ENCODE data around the gene NAPSA. TPM values are rescaled to one million over a fixed set of nuclear protein-coding genes. Genes with fewer than 3 reads are reported as not detected.
A peak's percentile ranks its signal among the peaks of the same experiment; 100 is the strongest.

NAPSA gene
- total RNA-seq, 1 donor from 2014 or later = not detected

- Histone ChIP-seq H3K9ac (ENCODE audit: low read length) (no peak overlapping the region), H3K4me3 (ENCODE audit: insufficient read depth, low read depth, low read length) (no peak overlapping the region), H3K27me3 (ENCODE audit: insufficient read depth, low read length) (no peaks in the 10 kb centered on the region), H3K4me1 (ENCODE audit: insufficient read depth, low read length) (no peaks in the 10 kb centered on the region), H3K4me2 (ENCODE audit: low read length) (no peak overlapping the region), H3K36me3 (ENCODE audit: insufficient read depth, low read length) (no peaks in the 10 kb centered on the region), H2AFZ (ENCODE audit: low read depth, low read length) (no peak overlapping the region), H3K9me3 (ENCODE audit: insufficient read depth, low read depth, low read length) (no peaks in the 10 kb centered on the region), H3K27ac (ENCODE audit: low read depth, low read length) (no peak overlapping the region), H4K20me1 (ENCODE audit: insufficient read depth, low read length) (peaks cover 2% of the 10 kb centered on the region), H3K79me2 (ENCODE audit: insufficient read depth, low read length) (no peaks in the 10 kb centered on the region)
- H3K27ac Mint-ChIP-seq (ENCODE audit: unreplicated experiment) = no peak overlapping the region
- no peaks in the 10 kb centered on the region for H3K9me3 Mint-ChIP-seq (ENCODE audit: unreplicated experiment)
- FAIRE-seq (no peak), DNase-seq (ENCODE audit: low read depth) (no peak)
- no peak for TF ChIP-seq EZH2 (IDR thresholded peaks at IDR 0.05; ENCODE audit: insufficient read depth, low read length)
- TF ChIP-seq, protein P1, sequence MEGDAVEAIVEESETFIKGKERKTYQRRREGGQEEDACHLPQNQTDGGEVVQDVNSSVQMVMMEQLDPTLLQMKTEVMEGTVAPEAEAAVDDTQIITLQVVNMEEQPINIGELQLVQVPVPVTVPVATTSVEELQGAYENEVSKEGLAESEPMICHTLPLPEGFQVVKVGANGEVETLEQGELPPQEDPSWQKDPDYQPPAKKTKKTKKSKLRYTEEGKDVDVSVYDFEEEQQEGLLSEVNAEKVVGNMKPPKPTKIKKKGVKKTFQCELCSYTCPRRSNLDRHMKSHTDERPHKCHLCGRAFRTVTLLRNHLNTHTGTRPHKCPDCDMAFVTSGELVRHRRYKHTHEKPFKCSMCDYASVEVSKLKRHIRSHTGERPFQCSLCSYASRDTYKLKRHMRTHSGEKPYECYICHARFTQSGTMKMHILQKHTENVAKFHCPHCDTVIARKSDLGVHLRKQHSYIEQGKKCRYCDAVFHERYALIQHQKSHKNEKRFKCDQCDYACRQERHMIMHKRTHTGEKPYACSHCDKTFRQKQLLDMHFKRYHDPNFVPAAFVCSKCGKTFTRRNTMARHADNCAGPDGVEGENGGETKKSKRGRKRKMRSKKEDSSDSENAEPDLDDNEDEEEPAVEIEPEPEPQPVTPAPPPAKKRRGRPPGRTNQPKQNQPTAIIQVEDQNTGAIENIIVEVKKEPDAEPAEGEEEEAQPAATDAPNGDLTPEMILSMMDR (IDR thresholded peaks at IDR 0.05; ENCODE audit: insufficient read depth, low read depth, low read length) = no peak
- peaks cover 3% of the 10 kb centered on the region for H3K36me3 Mint-ChIP-seq (ENCODE audit: low read depth, unreplicated experiment)
- peaks cover 11% of the 10 kb centered on the region for H3K27me3 Mint-ChIP-seq (ENCODE audit: low read depth, unreplicated experiment)
- no peak overlapping the region for H3K4me3 Mint-ChIP-seq (ENCODE audit: unreplicated experiment)
- no peaks in the 10 kb centered on the region for H3K4me1 Mint-ChIP-seq (ENCODE audit: low read depth, unreplicated experiment)
These were observed 6.6 kb upstream of the NAPSA start for GRCh38 chr19:50371914-50372475.

GRCh38 chr19:50368649-50369570, 3.5 kb upstream of the NAPSA start:
- no peak for TF ChIP-seq EZH2 (IDR thresholded peaks at IDR 0.05; ENCODE audit: insufficient read depth, low read length)
- TF ChIP-seq, protein P1 (IDR thresholded peaks at IDR 0.05; ENCODE audit: insufficient read depth, low read depth, low read length) = peak; percentile 66
- no peak overlapping the region for H3K27ac ChIP-seq (ENCODE audit: low read depth, low read length)

More at GRCh38 chr19:50368649-50369570, 3.5 kb upstream of the NAPSA start:
- Histone ChIP-seq H4K20me1 (ENCODE audit: insufficient read depth, low read length) (no peaks in the 10 kb centered on the region), H3K79me2 (ENCODE audit: insufficient read depth, low read length) (no peaks in the 10 kb centered on the region), H3K27me3 (ENCODE audit: insufficient read depth, low read length) (no peaks in the 10 kb centered on the region), H2AFZ (ENCODE audit: low read depth, low read length) (peak overlapping the region; percentile 98), H3K4me3 (ENCODE audit: insufficient read depth, low read depth, low read length) (peak overlapping the region; percentile 71), H3K36me3 (ENCODE audit: insufficient read depth, low read length) (no peaks in the 10 kb centered on the region), H3K9ac (ENCODE audit: low read length) (peak overlapping the region; percentile 81), H3K9me3 (ENCODE audit: insufficient read depth, low read depth, low read length) (no peaks in the 10 kb centered on the region), H3K4me1 (ENCODE audit: insufficient read depth, low read length) (no peaks in the 10 kb centered on the region), H3K4me2 (ENCODE audit: low read length) (peak overlapping the region; percentile 97)
- Mint-ChIP-seq H3K4me1 (ENCODE audit: low read depth, unreplicated experiment) (no peaks in the 10 kb centered on the region), H3K27me3 (ENCODE audit: low read depth, unreplicated experiment) (peaks cover 13% of the 10 kb centered on the region), H3K4me3 (ENCODE audit: unreplicated experiment) (peak overlapping the region; percentile 71), H3K27ac (ENCODE audit: unreplicated experiment) (peak overlapping the region; percentile 70), H3K9me3 (ENCODE audit: unreplicated experiment) (no peaks in the 10 kb centered on the region), H3K36me3 (ENCODE audit: low read depth, unreplicated experiment) (no peaks in the 10 kb centered on the region)
- DNase-seq (ENCODE audit: low read depth) (peak; percentile 69), FAIRE-seq (no peak)

All from astrocyte (in vitro differentiated cells and primary cell).